NCI-H526 treated with DMSO at 0.1 percent for 48 hours (cell line): ENCODE data around the gene SLC9A2.

Experiments used
- DNase-seq: peaks from one replicate; lab custom pipeline; 2025; lab: John Stamatoyannopoulos, UW

SLC9A2 gene

DNA sequence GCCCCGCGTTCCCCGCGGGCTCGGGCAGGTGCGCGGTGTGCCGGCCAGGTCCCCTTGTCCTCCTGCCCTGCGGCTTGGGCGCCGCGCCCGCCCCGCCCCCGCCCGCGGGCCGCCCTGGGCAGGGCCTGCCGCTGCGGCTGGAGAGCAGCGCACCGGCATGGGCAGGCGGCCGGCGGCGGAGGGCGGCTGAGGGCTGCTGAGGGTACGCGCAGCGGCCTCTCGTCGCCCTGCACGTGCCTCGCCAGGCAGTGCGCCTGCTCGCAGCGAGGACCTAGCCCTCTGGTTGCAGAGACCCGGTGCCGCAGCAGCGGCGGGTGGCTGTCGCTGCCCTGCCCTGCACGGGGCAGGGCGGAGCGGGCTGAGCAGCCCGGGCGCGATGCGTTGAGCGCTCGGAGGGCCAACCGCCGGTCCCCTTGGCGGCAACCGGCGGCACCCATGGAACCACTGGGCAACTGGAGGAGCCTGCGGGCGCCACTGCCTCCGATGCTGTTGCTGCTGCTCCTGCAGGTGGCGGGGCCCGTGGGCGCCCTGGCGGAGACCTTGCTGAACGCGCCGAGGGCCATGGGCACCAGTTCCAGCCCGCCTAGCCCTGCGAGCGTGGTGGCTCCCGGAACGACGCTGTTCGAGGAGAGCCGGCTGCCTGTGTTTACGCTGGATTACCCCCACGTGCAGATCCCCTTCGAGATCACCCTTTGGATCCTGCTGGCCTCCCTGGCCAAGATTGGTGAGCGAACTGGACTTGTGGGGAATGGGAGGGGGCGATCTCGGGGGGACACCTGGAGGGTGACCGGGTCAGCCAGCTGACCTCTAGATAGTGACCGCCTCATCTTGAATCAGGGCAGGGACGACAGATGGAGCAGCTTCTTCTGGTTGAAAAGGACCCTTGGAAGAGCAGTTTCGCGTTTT lies at the start of gene SLC9A2:
TSS of gene SLC9A2 (plus strand) at position 140 of the 906 bp plus-strand sequence. CDS start at position 436, 296 bp downstream.
- peak; percentile 34 for DNase-seq

- DNase-seq, result no peak
These were observed 43.5 kb upstream of the SLC9A2 start for GRCh38 chr2:102575888-102576287.

- no peak for DNase-seq
These were observed 41.0 kb upstream of the SLC9A2 start for GRCh38 chr2:102578376-102578775.

- no peak for DNase-seq
These were observed 37.4 kb upstream of the SLC9A2 start for GRCh38 chr2:102581911-102582310.

DNA sequence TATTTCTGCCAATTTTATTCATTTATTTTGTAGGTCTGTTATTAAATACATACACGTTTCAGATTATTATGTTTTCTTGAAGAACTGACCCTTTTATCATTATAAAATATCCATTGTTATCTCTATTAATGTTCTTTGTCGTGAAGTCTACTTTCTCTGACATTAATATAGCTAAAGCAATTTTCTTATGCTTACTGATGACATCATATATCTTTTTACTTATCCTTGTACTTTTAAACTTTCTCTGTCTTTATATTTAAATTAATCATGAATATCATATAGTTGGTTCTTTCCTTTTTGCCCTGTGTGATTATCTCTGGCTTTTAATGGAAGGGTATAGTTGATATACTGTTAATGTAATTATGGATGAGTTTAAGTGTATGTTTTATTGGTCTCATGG lies 36.5 kb upstream of the SLC9A2 start:
- no peak for DNase-seq

DNA sequence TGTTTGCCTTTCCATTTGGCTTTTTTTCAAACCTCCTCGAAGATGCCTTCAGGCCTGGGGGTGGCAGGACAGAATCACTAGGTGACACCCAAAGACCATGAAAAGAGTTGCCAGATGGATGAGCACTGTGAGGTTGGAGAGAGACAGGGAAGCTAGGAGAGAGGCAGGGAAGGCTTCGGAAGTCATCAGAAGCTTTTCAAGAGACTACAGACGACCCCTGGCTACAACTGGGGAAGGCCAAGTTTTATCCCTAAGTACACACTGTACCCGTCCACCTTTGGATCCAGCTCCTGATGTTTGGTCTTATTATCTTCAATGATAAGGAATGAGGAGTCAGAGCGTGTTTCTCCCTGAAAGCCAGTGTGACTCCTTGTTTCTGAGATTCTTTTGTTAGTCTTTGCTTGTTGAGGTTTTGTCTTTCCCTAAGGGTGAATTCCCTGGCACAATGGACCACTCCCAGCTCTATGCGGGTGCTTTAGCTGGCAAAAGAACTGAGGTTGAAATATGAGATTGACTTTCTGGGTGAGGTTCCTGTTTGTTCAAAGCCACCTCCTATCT lies 33.4 kb upstream of the SLC9A2 start:
- DNase-seq, result no peak

- no peak for DNase-seq
These were observed 31.0 kb upstream of the SLC9A2 start for GRCh38 chr2:102588213-102588939.

DNA sequence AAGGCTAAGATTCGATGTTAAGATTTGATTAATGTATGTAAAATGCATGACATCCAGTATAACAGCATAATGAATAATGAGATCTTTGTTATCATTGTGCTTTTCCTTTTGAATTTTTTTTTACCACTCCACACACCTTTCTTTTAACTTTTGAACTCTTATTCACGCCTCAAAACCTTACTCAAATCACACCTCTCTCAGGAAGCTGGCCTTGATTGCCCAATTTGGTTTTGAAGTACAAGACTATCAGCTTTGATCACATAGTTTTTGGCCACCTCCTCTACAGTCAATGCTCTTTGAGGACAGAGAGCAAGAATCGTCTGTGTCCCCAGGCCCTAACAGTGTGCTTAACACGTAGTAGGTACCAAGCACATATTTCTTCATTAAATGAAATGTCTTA lies 29.9 kb upstream of the SLC9A2 start:
- DNase-seq, result no peak

DNA sequence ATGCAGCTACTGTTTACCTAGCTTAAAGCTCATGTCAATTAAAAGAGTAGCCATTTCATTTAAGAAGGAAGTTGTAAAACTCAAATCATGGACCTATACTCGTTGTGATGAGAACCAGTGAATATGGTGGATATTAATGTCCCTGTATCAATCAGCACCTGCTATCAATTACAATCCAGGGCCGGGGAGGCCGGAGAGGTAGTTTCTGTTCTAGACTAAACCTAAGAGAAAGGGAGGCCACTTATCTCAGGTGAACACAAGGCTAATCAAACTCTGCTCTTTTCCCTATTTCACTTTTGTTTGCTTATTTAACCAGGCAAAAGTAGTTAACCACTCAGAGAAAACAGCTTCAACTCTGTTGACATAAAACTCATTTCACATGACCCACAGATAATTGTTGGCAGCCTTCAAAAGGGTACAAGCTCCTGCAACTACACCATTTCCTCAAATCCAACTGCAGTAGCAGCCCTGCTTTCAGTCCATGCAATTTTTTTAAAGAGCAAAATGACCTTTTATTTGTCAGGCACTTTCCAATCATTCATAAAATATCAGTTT lies 27.8 kb upstream of the SLC9A2 start:
- DNase-seq, result no peak

DNA sequence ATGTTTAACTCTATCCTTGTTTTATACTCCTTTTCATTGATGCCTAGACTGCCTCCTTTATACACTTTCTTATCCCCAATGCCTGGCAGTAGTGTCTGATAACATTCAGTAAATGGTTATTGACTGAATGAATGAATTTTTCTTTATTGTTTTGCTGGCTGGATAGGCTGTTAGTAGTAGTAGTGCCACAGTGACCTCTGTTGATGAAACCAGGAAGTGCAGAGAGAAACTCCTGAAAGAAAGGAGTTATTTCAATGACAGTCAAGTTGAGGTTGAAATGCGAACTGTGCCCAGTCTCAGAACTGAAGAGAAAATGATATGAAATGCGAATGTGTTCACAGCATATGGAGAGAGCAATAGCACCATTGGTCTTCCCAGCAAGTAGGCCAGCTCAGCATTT lies 26.8 kb upstream of the SLC9A2 start:
- DNase-seq, result no peak

- no peak for DNase-seq
These were observed 25.8 kb upstream of the SLC9A2 start for GRCh38 chr2:102593516-102593915.

DNA sequence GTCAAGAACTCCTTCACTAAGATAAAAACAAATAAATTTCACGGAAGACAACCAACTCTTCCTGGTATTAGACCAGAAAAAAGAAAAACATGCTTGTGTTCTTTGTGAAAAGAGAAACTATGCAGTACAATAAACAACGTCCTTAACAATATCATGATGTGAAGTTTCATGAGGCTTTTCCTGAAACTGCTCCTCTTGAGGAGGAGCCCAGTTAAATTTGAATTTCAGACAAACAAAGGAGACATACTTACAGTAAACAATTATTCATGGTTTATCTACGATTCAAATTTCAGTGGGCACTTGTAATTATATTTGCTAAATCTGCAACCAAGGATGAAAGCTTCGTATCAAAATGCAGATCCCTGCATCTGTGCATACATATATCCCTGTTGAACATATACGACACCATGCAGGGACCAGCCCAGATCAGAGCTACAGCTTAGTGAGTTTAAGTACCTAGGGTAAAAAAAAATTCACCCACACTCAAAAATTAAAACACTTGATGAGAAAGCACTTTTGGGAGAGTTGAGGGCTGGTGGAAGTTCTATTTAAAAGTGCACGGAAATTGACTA lies 24.8 kb upstream of the SLC9A2 start:
- DNase-seq, result no peak

DNA sequence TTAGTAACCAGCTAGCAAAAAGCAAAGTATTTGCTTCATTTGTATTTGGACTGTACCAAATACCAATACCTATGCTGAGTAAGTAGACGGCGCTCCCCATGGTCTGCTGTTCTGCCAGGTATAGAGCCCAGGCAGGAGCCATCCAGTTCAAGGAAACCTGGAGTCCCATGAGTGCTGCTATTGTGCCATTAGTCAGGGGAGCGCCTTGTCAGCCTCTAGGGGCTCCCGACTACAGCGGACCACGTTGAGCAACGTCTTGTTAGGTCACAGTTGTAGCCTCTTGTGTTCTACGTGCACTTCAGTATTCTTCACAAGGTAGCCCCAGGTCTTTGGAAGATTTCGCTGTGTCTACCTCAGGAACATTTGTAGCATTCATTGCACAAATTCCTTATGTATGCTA lies 21.6 kb upstream of the SLC9A2 start:
- DNase-seq, result no peak

- no peak for DNase-seq
These were observed 19.9 kb upstream of the SLC9A2 start for GRCh38 chr2:102599486-102599885.

DNA sequence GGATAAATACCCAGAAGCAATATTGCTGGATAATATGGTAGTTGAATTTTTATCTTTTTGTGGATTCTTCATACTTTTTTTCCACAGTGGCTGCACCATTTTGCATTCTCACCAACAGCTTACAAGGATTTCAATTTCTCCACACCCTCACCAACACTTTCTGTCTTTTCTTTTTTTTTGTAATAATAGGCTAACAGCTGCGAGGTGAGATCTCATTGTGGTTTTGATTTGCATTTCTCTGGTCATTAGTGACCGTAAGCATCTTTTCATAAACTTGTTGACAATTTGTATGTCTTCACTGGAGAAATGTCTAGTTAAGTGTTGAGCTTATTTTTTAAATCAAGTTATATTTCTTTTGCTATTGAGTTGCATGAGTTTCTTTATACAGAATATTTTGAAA lies 17.6 kb upstream of the SLC9A2 start:
- no peak for DNase-seq

DNA sequence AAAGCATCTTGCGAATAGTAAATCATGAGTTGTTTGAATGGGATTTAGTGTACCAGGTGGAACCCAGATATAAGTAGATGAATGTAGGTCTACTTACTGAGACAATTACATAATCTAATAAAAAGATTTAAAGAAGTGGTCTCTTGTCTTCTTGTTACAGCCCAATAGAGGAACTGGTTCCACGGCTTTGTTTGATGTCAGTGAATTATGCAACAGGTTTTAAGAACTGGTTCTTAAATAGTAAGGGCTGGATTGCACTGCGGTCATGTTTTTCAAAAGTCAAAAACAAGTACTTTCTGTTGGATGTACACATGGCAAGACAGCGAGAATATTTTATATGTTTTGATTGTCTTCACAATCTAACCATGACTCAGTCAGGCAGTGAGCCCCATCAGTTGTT lies 15.4 kb upstream of the SLC9A2 start:
- peak; percentile 89 for DNase-seq

DNA sequence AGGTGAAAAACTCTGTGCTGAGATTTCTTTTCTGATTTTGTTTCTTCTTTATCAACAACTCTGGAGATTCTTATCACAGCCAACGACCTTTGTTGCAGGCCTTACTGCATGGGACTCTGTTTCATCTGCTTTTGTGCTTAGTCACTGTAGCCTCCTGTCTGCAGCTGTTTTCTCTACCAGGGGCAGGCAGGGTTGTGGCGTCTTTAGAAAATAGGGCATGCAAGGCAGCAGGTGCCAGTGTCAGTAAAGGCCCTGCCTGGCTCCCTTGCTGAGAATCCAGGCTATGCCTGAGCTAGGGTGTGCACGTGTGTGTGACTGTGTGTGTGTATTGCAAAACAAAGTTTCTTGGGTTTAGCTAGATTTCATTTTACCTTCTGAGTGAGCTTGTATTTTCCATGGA lies 14.6 kb upstream of the SLC9A2 start:
- DNase-seq, result peak; percentile 57

- DNase-seq, result no peak
These were observed 13.0 kb upstream of the SLC9A2 start for GRCh38 chr2:102606353-102606752.

DNA sequence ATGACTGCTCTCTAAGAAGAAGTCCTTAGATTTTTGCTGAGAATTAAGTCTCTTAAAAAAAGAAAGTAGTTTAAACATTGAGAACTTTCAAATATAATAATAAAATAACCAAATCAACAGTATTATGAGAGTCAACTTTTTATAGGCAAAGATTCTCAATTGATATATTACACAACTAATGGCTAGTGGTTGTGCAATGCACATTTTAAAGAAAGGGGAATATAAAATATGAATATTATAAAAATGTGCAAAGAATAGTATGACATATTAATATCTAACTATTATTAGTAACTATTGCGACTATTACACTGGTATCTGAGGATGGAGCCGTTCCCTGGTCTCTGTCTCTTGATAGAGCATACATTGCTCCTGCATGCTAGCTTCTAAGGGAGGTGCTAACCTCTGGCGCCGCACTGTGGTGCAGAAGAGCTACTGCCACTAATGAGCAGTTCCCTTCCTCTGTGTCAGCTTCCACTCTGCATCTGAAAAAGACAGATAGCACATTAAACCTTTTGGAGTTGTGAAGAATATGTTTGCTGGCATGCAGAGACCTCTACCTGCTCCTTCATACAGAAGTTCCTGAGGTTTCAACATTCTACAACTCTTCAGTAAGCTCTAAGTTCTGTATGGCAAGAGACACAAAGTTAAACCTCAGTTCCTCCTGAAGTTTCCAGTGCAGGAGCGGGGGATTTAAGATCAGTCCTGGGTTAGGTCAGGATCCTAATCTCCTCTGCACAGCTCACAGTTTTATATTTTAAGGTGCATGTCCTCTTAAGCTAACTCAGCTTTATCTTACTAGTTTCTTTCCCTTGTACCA lies 3.5 kb upstream of the SLC9A2 start:
- peak; percentile 33 for DNase-seq

DNA sequence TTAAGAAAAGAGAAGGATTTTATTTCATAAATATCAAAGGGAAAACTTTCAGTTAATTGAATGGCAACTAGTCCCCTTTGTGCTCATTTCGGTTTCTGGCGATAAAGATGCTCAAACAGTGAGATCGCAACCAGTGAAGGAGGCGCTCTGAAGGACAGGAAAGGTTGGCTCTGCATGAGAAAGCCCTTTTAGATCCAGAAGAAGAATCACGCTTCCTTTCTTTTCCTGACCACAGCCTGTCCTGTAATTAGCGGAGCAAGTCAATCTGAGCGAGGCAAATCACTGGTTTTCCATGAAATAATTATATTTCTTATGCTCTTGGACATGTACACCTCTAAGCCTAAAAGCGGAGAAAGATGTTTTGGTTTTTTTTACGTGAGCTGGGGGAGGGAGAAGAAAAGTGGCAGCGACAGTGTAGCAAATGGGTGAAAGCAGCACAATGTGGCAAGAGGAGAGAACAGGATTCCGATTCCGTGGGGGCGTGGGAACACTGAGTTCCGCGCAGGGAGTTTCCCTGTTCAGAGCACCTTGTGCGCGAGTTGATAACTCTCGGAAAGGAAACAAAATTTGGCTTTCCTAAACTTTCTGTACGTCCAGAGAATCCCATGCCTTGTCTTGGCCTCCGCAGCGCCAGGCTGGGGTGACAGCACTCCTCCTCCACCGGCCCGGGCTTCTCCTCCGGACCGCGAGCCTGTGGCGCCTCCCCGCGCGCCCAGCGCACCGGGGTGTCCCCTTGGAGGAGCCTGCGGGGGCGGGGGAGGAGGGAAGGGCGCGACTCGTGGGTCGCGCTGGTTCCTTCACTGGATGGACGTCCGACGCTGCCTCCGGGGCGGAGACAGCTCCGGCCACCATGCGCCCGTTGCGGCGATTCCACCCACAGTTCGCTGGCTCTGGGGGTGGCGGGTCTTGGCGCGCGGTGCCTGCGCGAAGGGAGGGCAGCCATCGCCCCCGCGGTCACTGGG lies 620 bp upstream of the SLC9A2 start:
- DNase-seq, result no peak
